C4-2B (cell line): ENCODE measurements around the gene TRIM56.
"Not testable (repeated sequence)": the region's sequence is repeated elsewhere in the genome, so short reads cannot be mapped to it uniquely, and the experiment has no call there.

Experiments
- H3K27ac ChIP-seq: fragments of 450-650 bp; 2 replicates; pipeline ENCODE4 v1.5.1; 2017
- CTCF ChIP-seq: fragments of 450-650 bp; conservative IDR thresholded peaks from 2 replicates; pipeline ENCODE4 v1.5.1; 2017; ENCODE audit warnings: mild to moderate bottlenecking
- ZFX ChIP-seq: fragments of 450-650 bp; IDR thresholded peaks from 2 replicates; pipeline ENCODE4 v1.6.1; 2017

Gene TRIM56

GRCh38 chr7:101085162-101085964 lies at the start of gene TRIM56:
Gene TRIM56 (plus strand): TSS chr7:101085481. CDS start chr7:101087313, 1,832 bp downstream.
- no peak for TF ChIP-seq CTCF
- no peak; the same call in 1 of the 2 replicates for TF ChIP-seq ZFX
- H3K27ac ChIP-seq, result peak within 1 kb of the TSS; percentile 85

GRCh38 chr7:101035941-101036340 lies 49.3 kb upstream of the TRIM56 start:
- no peak overlapping the region for H3K27ac ChIP-seq
- no peak for TF ChIP-seq CTCF
- no peak for TF ChIP-seq ZFX

- not testable (repeated sequence) for H3K27ac ChIP-seq
These were observed 44.0 kb upstream of the TRIM56 start for GRCh38 chr7:101041283-101041682.

GRCh38 chr7:101058355-101058754 lies 26.9 kb upstream of the TRIM56 start:
- H3K27ac ChIP-seq, result no peak overlapping the region
- TF ChIP-seq CTCF (no peak), ZFX (no peak)

- H3K27ac ChIP-seq, result no peak overlapping the region
- TF ChIP-seq ZFX (no peak), CTCF (peak; percentile 78; the same call in 1 of the 2 replicates)
These were observed 25.7 kb upstream of the TRIM56 start for GRCh38 chr7:101059620-101059942.

GRCh38 chr7:101060992-101061391 lies 24.3 kb upstream of the TRIM56 start:
- H3K27ac ChIP-seq, result no peak overlapping the region
- TF ChIP-seq ZFX (no peak), CTCF (no peak)

GRCh38 chr7:101064176-101064550 lies 21.1 kb upstream of the TRIM56 start:
- not testable (repeated sequence) for H3K27ac ChIP-seq

- H3K27ac ChIP-seq, result not testable (repeated sequence)
These were observed 20.1 kb upstream of the TRIM56 start for GRCh38 chr7:101065162-101065561.

- no peak overlapping the region for H3K27ac ChIP-seq
- TF ChIP-seq ZFX (no peak), CTCF (no peak)
These were observed 19.0 kb upstream of the TRIM56 start for GRCh38 chr7:101066141-101066832.
